GM12872 (cell line): ENCODE results near the gene CRLF1.
A peak's percentile ranks its signal among the peaks of the same experiment; 100 is the strongest.

Experiments
- CTCF ChIP-seq: IDR thresholded peaks from 3 replicates; pipeline ENCODE4 v1.5.1; 2011; ENCODE audit warnings: low read depth, mild to moderate bottlenecking, low read length, moderate library complexity; ENCODE audit not compliant: insufficient read depth

CRLF1 gene

GRCh38 chr19:18543814-18544475, 62.7 kb downstream of the CRLF1 start:
- TF ChIP-seq CTCF, result 0 out of 3 replicates have a peak, but pooled peaks have one; percentile 17
